OCI-LY7 (cell line): ENCODE measurements around the gene KRIT1. TPM values are rescaled to one million over a fixed set of nuclear protein-coding genes. Genes with fewer than 3 reads are reported as not detected.
"Not testable (repeated sequence)": the region's sequence is repeated elsewhere in the genome, so short reads cannot be mapped to it uniquely, and the experiment has no call there.

ENCODE experiments used
- BruUV-seq: library from RNA; stranded (reverse); fragments of 400-500 nt; replicated peaks from 2 replicates; lab custom pipeline; 2021; lab: Mats Ljungman, UMichigan
- CTCF ChIA-PET: fragments of 300-600 bp; sonication (Branson Sonifier 250); formaldehyde crosslinking; loops from one replicate; lab custom pipeline; 2022; ENCODE audit warnings: antibody characterized with exemption; ENCODE audit not compliant: unreplicated experiment; lab: Charles Lee
- POLR2A ChIA-PET: fragments of 300-600 bp; sonication (Branson Sonifier 250); formaldehyde crosslinking; loops from one replicate; lab custom pipeline; 2022; ENCODE audit warnings: antibody characterized with exemption; lab: Charles Lee
- DNase-seq: peaks from one replicate; pipeline ENCODE4 v3.0.0-alpha.2; 2015; ENCODE audit warnings: low spot score
- H2AFZ ChIP-seq: fragments of 200-600 bp; sonication (generic), shearing (Covaris generic); 2 replicates; pipeline ENCODE4 v1.6.1; 2014; ENCODE audit warnings: mild to moderate bottlenecking, antibody characterized with exemption, low read length, moderate library complexity
- H3K27ac ChIP-seq: fragments of 200-600 bp; sonication (generic); 2 replicates; pipeline ENCODE4 v1.5.1; 2014; ENCODE audit warnings: mixed run types, low read depth, mild to moderate bottlenecking, moderate library complexity, low read length, inconsistent platforms; ENCODE audit not compliant: poor library complexity, severe bottlenecking
- H3K36me3 ChIP-seq: fragments of 200-600 bp; sonication (generic); 2 replicates; pipeline ENCODE4 v1.6.1; 2014; ENCODE audit warnings: mild to moderate bottlenecking, antibody characterized with exemption, low read length, moderate library complexity, mixed read lengths; ENCODE audit not compliant: insufficient read depth
- H3K4me1 ChIP-seq: fragments of 200-600 bp; sonication (generic); 2 replicates; pipeline ENCODE4 v1.5.1; 2014; ENCODE audit warnings: mild to moderate bottlenecking, low read length; ENCODE audit not compliant: insufficient read depth, poor library complexity, severe bottlenecking
- H3K4me2 ChIP-seq: fragments of 200-600 bp; sonication (generic); 2 replicates; pipeline ENCODE4 v1.6.1; 2014; ENCODE audit warnings: mild to moderate bottlenecking, low read length
- H3K4me3 ChIP-seq: fragments of 200-600 bp; sonication (generic); 2 replicates; pipeline ENCODE4 v1.5.1; 2014; ENCODE audit warnings: mild to moderate bottlenecking, low read depth, low read length; ENCODE audit not compliant: poor library complexity, severe bottlenecking
- H3K79me2 ChIP-seq: fragments of 200-600 bp; sonication (generic); 2 replicates; pipeline ENCODE4 v1.6.1; 2016; ENCODE audit warnings: low read depth, mild to moderate bottlenecking, low read length, moderate library complexity, mixed read lengths; ENCODE audit not compliant: insufficient read depth
- H3K9me2 ChIP-seq: fragments of 200-600 bp; sonication (generic); 2 replicates; pipeline ENCODE4 v1.6.1; 2016; ENCODE audit warnings: mild to moderate bottlenecking, low read length, mixed read lengths; ENCODE audit not compliant: insufficient read depth
- H3K9me3 ChIP-seq: fragments of 200-600 bp; sonication (generic); 2 replicates; pipeline ENCODE4 v1.6.1; 2014; ENCODE audit warnings: mild to moderate bottlenecking, mixed run types, low read length, mixed read lengths
- H4K20me1 ChIP-seq: fragments of 200-600 bp; sonication (generic); 2 replicates; pipeline ENCODE4 v1.6.1; 2014; ENCODE audit warnings: mild to moderate bottlenecking, antibody characterized with exemption, low read length, moderate library complexity, mixed read lengths; ENCODE audit not compliant: insufficient read depth
- CTCF ChIP-seq: fragments of 200-600 bp; sonication (generic); conservative IDR thresholded peaks from 2 replicates; pipeline ENCODE4 v1.5.1; 2014; ENCODE audit warnings: mild to moderate bottlenecking, antibody characterized with exemption, low read length, moderate library complexity, mixed read lengths
- EZH2phosphoT487 ChIP-seq: fragments of 200-600 bp; sonication (generic); IDR thresholded peaks from 2 replicates; pipeline ENCODE4 v1.6.1; 2018; ENCODE audit warnings: low read depth, borderline replicate concordance, mild to moderate bottlenecking, mixed run types, antibody characterized with exemption, low read length, moderate library complexity, mixed read lengths
- intact Hi-C: fragments of 100-400 bp; cut with micrococcal nuclease; formaldehyde crosslinking; loops from one replicate; pipeline ENCODE4 v1.10.0; 2022; ENCODE audit not compliant: unreplicated experiment
- total RNA-seq, 2 experiments: library from RNA; depleted of rRNA in 1 of 2; stranded (reverse); fragments of >200 nt in 1 of 2; shearing (Covaris generic) in 1 of 2; gene quantifications; 2 replicates each; pipeline ENCODE4 v1.2.3, GENCODE V29; 2014 to 2022

Gene KRIT1
- total RNA-seq, 2 experiments from 2014 or later, result 44.8 to 50.0 TPM

DNA sequence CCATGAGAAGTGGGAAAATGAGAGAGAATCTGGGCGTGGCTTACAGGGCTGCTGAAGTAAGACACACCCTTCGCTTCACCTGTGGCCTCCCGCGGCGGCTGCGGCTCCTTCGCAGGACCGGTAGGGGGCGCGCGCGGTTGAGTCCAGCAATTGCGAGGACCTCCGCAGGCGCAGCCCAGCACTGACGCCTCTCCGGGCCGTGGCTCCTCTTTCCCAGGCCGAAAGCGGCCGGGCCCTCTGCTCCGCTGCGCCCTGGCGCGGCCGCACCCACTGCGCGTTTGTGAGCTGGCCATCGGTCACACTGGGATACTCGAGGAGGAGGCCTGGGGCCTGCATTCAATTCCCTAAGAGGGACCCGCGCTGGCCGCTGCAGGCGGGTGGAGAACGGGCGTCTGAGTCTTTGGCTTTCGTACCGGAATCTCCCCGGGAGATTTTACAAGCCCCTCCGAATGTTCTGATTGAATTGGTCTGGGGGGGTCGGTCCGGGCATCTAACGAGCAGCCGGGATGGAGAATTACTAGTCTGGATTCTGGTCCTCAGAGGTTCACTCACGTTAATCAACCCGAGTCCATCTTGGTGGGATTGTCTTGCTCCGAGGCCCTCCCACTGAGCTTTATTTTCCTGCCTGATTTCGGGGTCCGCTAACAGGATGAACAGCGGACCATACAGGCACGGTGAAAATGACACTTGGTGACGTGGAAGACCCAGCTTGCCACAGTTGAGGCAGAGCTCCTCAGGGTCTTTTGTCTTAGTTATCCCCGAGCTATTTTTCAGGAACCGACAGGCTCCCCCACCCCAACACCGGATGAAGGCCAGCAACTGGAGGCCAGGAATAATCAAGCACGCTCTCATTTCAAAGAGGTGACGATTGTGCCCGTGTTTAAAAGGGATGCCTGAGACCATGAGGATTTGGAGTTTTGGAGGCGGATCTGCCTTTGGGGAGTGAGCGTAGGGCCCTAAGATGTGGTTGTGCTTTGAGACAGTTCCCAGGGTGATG, 66.5 kb downstream of the KRIT1 start, which contains the start of gene LRRD1:
LRRD1 (minus strand) TSS at position 215 of the 997 bp plus-strand sequence. CDS start 13,940 bp downstream, outside the sequence.
- TF ChIP-seq EZH2phosphoT487 (no peak), CTCF (peak; percentile 77)
- Histone ChIP-seq H4K20me1 (no peaks in the 10 kb centered on the region), H3K9me2 (no peaks in the 10 kb centered on the region), H2AFZ (no peak within 1 kb of the TSS), H3K4me2 (peak within 1 kb of the TSS; percentile 51), H3K4me1 (no peaks in the 10 kb centered on the region), H3K27ac (no peak within 1 kb of the TSS), H3K79me2 (no peaks in the 10 kb centered on the region), H3K4me3 (no peak within 1 kb of the TSS), H3K36me3 (no peaks in the 10 kb centered on the region), H3K9me3 (no peaks in the 10 kb centered on the region)
- DNase-seq, result peak; percentile 68
- POLR2A ChIA-PET, result no interaction called here
- no TSS peak for BruUV-seq
- intact Hi-C loops, result no loop called here
- CTCF ChIA-PET, result no interaction called here

GRCh38 chr7:92177362-92177761, 68.4 kb downstream of the KRIT1 start:
- DNase-seq, result no peak
- Histone ChIP-seq H2AFZ (no peak overlapping the region), H4K20me1 (no peaks in the 10 kb centered on the region), H3K9me2 (no peaks in the 10 kb centered on the region), H3K4me1 (no peaks in the 10 kb centered on the region), H3K79me2 (no peaks in the 10 kb centered on the region), H3K9me3 (no peaks in the 10 kb centered on the region), H3K27ac (no peak overlapping the region), H3K4me3 (no peak overlapping the region), H3K36me3 (no peaks in the 10 kb centered on the region), H3K4me2 (no peak overlapping the region)
- intact Hi-C loops, result no loop called here
- POLR2A ChIA-PET, result interaction anchor here (0.6 kb wide), 3 partner anchors 252 to 624 kb away, joined by 3 read pairs; no protein-coding TSS in a partner anchor
- TF ChIP-seq EZH2phosphoT487 (no peak), CTCF (no peak)
- CTCF ChIA-PET, result no interaction called here
- no TSS peak for BruUV-seq

GRCh38 chr7:92169529-92169928, 76.2 kb downstream of the KRIT1 start:
- H3K79me2 ChIP-seq, H4K20me1 ChIP-seq, H2AFZ ChIP-seq, H3K4me2 ChIP-seq, H3K4me3 ChIP-seq, DNase-seq, BruUV-seq, H3K36me3 ChIP-seq, H3K9me2 ChIP-seq, H3K9me3 ChIP-seq, intact Hi-C loops, CTCF ChIA-PET, H3K4me1 ChIP-seq, POLR2A ChIA-PET, H3K27ac ChIP-seq: not testable (repeated sequence)
